ENCODE data around the gene LHFPL6. TPM values are rescaled to one million over a fixed set of nuclear protein-coding genes. Genes with fewer than 3 reads are reported as not detected.

Gene LHFPL6
- total RNA-seq, 1 donor from 2014 or later, result 54.8 TPM

- intact Hi-C loops (cut with DNase I), result no loop called here
- H3K27me3 ChIP-seq, result no peaks in the 10 kb centered on the region
- H3K27ac ChIP-seq, result peak overlapping the region; percentile 15
- no peak overlapping the region for H3K4me3 ChIP-seq
- H3K9me3 ChIP-seq, result no peaks in the 10 kb centered on the region
- TF ChIP-seq POLR2AphosphoS5 (IDR thresholded peaks at IDR 0.05; ENCODE audit: insufficient read depth in 1 of 2, low read depth in 1 of 2) (no peak), POLR2A (IDR thresholded peaks at IDR 0.05) (no peak)
- TF ChIP-seq, protein P1, sequence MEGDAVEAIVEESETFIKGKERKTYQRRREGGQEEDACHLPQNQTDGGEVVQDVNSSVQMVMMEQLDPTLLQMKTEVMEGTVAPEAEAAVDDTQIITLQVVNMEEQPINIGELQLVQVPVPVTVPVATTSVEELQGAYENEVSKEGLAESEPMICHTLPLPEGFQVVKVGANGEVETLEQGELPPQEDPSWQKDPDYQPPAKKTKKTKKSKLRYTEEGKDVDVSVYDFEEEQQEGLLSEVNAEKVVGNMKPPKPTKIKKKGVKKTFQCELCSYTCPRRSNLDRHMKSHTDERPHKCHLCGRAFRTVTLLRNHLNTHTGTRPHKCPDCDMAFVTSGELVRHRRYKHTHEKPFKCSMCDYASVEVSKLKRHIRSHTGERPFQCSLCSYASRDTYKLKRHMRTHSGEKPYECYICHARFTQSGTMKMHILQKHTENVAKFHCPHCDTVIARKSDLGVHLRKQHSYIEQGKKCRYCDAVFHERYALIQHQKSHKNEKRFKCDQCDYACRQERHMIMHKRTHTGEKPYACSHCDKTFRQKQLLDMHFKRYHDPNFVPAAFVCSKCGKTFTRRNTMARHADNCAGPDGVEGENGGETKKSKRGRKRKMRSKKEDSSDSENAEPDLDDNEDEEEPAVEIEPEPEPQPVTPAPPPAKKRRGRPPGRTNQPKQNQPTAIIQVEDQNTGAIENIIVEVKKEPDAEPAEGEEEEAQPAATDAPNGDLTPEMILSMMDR (IDR thresholded peaks at IDR 0.05), result no peak
- no peaks in the 10 kb centered on the region for H3K36me3 ChIP-seq
- no peak for DNase-seq (ENCODE audit: extremely low spot score in 2 of 2)
- no peaks in the 10 kb centered on the region for H3K4me1 ChIP-seq
Measured at GRCh38 chr13:39394796-39395678, 208.0 kb downstream of the LHFPL6 start.

DNA sequence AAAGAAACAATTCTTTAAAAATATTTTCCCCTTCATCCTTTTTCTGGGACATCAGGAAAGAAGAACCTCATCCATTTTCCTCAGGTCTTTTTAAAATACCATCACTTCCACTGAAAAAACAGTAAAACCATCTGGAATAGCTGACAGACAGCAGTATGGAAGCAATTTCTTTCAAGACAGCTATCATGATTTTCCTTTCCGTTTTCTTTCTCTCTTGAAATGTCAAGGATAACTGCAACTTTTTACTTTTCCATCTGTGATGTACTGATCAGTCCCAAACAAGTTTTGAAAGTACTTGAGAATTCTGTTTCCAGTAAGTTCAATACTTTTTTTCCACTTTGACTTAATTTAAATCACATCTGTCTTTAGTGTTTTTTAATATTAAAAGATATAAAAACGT lies 211.2 kb downstream of the LHFPL6 start:
- no peak overlapping the region for H3K4me3 ChIP-seq
- no peak overlapping the region for H3K27ac ChIP-seq
- intact Hi-C loops (cut with DNase I), result no loop called here
- TF ChIP-seq, protein P1 (IDR thresholded peaks at IDR 0.05), result no peak
- no peak for TF ChIP-seq POLR2A (IDR thresholded peaks at IDR 0.05)
- no peak for TF ChIP-seq POLR2AphosphoS5 (IDR thresholded peaks at IDR 0.05; ENCODE audit: insufficient read depth in 1 of 2, low read depth in 1 of 2)
- H3K9me3 ChIP-seq, result no peaks in the 10 kb centered on the region
- H3K36me3 ChIP-seq, result no peaks in the 10 kb centered on the region
- no peaks in the 10 kb centered on the region for H3K4me1 ChIP-seq
- DNase-seq (ENCODE audit: extremely low spot score in 2 of 2), result no peak
- no peaks in the 10 kb centered on the region for H3K27me3 ChIP-seq

- no peak overlapping the region for H3K4me3 ChIP-seq
- peaks cover 10% of the 10 kb centered on the region for H3K4me1 ChIP-seq
- TF ChIP-seq POLR2AphosphoS5 (IDR thresholded peaks at IDR 0.05; ENCODE audit: insufficient read depth in 1 of 2, low read depth in 1 of 2), result no peak
- no peaks in the 10 kb centered on the region for H3K9me3 ChIP-seq
- DNase-seq (ENCODE audit: extremely low spot score in 2 of 2), result no peak
- H3K36me3 ChIP-seq, result no peaks in the 10 kb centered on the region
- no peak overlapping the region for H3K27ac ChIP-seq
- intact Hi-C loops (cut with DNase I), result no loop called here
- no peaks in the 10 kb centered on the region for H3K27me3 ChIP-seq
Measured at GRCh38 chr13:39389013-39389412, 214.0 kb downstream of the LHFPL6 start.

GRCh38 chr13:39385621-39386231 lies 217.3 kb downstream of the LHFPL6 start:
- Histone ChIP-seq H3K27ac (no peak overlapping the region), H3K4me1 (peaks cover 17% of the 10 kb centered on the region), H3K36me3 (no peaks in the 10 kb centered on the region), H3K4me3 (no peak overlapping the region), H3K27me3 (no peaks in the 10 kb centered on the region), H3K9me3 (no peaks in the 10 kb centered on the region)
- intact Hi-C loops (cut with DNase I), result no loop called here
- TF ChIP-seq, protein P1 (IDR thresholded peaks at IDR 0.05), result no peak
- TF ChIP-seq POLR2A (IDR thresholded peaks at IDR 0.05) (no peak), POLR2AphosphoS5 (IDR thresholded peaks at IDR 0.05; ENCODE audit: insufficient read depth in 1 of 2, low read depth in 1 of 2) (no peak)
- no peak for DNase-seq (ENCODE audit: extremely low spot score in 2 of 2)

DNA sequence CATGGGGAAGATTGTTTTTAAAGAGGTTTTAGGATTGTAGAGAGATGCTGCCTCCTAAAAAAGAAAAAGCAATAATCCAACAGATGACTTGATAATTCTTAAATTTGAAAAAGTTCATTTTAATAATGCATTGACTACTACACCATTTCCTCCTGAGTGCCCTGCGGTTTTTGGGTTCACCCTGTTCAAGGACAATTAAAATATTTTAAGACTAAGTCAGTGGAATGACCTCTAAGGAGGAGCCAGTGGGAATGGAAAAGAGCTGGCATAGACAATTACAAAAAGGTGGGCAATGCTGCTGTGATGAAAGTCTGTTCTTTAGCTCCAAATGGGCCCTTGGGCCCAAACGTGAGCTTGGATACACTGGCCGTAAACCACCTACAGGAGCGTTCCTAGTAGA lies 217.8 kb downstream of the LHFPL6 start:
- Histone ChIP-seq H3K27ac (no peak overlapping the region), H3K4me1 (peaks cover 17% of the 10 kb centered on the region), H3K36me3 (no peaks in the 10 kb centered on the region), H3K4me3 (no peak overlapping the region), H3K9me3 (no peaks in the 10 kb centered on the region), H3K27me3 (no peaks in the 10 kb centered on the region)
- intact Hi-C loops (cut with DNase I), result no loop called here
- DNase-seq (ENCODE audit: extremely low spot score in 2 of 2), result no peak
- TF ChIP-seq POLR2AphosphoS5 (IDR thresholded peaks at IDR 0.05; ENCODE audit: insufficient read depth in 1 of 2, low read depth in 1 of 2) (no peak), POLR2A (IDR thresholded peaks at IDR 0.05) (no peak)
- TF ChIP-seq, protein P1 (IDR thresholded peaks at IDR 0.05), result no peak

Data from vagina (tissue), 2 donors.